H9 (cell line): ENCODE data around the gene IFT122. TPM values are rescaled to one million over a fixed set of nuclear protein-coding genes. Genes with fewer than 3 reads are reported as not detected.

Experiments
- DNase-seq: peaks from one replicate; pipeline ENCODE4 v3.0.0-alpha.2; 2017
- H2AFZ ChIP-seq: one replicate; pipeline ENCODE4 v1.6.1; 2013; ENCODE audit warnings: mild to moderate bottlenecking, low read length, control low read depth, moderate library complexity
- H2AK5ac ChIP-seq: 2 replicates; pipeline ENCODE4 v1.6.1; 2013; ENCODE audit warnings: low read length, control low read depth, mixed read lengths; ENCODE audit not compliant: insufficient read length
- H2BK120ac ChIP-seq: one replicate; pipeline ENCODE4 v1.6.1; 2013; ENCODE audit warnings: low read depth, mild to moderate bottlenecking, low read length, control low read depth, inconsistent platforms; ENCODE audit not compliant: poor library complexity, severe bottlenecking
- H2BK12ac ChIP-seq: 2 replicates; pipeline ENCODE4 v1.6.1; 2013; ENCODE audit warnings: low read length, control low read depth, mixed read lengths, low read depth; ENCODE audit not compliant: insufficient read length
- H2BK15ac ChIP-seq: 2 replicates; pipeline ENCODE4 v1.6.1; 2013; ENCODE audit warnings: low read depth, low read length, control low read depth
- H2BK20ac ChIP-seq: one replicate; pipeline ENCODE4 v1.6.1; 2013; ENCODE audit warnings: low read depth, mild to moderate bottlenecking, low read length, control low read depth, inconsistent platforms; ENCODE audit not compliant: poor library complexity, severe bottlenecking
- H2BK5ac ChIP-seq: 2 replicates; pipeline ENCODE4 v1.6.1; 2013; ENCODE audit warnings: low read length, control low read depth, mixed read lengths; ENCODE audit not compliant: insufficient read length
- H3K14ac ChIP-seq: 2 replicates; pipeline ENCODE4 v1.6.1; 2013; ENCODE audit warnings: low read length, control low read depth; ENCODE audit not compliant: insufficient read depth
- H3K18ac ChIP-seq: 2 replicates; pipeline ENCODE4 v1.6.1; 2013; ENCODE audit warnings: low read depth, mild to moderate bottlenecking, mixed read lengths, low read length, control low read depth; ENCODE audit not compliant: insufficient read length
- H3K23ac ChIP-seq: 2 replicates; pipeline ENCODE4 v1.6.1; 2013; ENCODE audit warnings: low read length, control low read depth, mixed read lengths, low read depth; ENCODE audit not compliant: insufficient read length
- H3K23me2 ChIP-seq: 2 replicates; pipeline ENCODE4 v1.6.1; 2013; ENCODE audit warnings: low read depth, mild to moderate bottlenecking, mixed read lengths, low read length, control low read depth; ENCODE audit not compliant: insufficient read length, poor library complexity, severe bottlenecking
- H3K27ac ChIP-seq: 2 replicates; pipeline ENCODE4 v1.5.1; 2013; ENCODE audit warnings: low read length, control low read depth, mixed read lengths, low read depth; ENCODE audit not compliant: insufficient read length
- H3K27me3 ChIP-seq: 2 replicates; pipeline ENCODE4 v1.6.1; 2013; ENCODE audit warnings: low read length, control low read depth, inconsistent platforms; ENCODE audit not compliant: insufficient read depth
- H3K4ac ChIP-seq: 2 replicates; pipeline ENCODE4 v1.6.1; 2013; ENCODE audit warnings: low read depth, mild to moderate bottlenecking, control low read depth, inconsistent platforms, low read length, moderate library complexity
- H3K4me1 ChIP-seq: 2 replicates; pipeline ENCODE4 v1.6.1; 2013; ENCODE audit warnings: low read length, control low read depth, inconsistent platforms; ENCODE audit not compliant: insufficient read depth
- H3K4me2 ChIP-seq: 2 replicates; pipeline ENCODE4 v1.6.1; 2013; ENCODE audit warnings: low read length, control low read depth, mixed read lengths; ENCODE audit not compliant: insufficient read length, insufficient read depth
- H3K56ac ChIP-seq: 2 replicates; pipeline ENCODE4 v1.6.1; 2013; ENCODE audit warnings: low read depth, mild to moderate bottlenecking, mixed read lengths, low read length, control low read depth; ENCODE audit not compliant: insufficient read length
- H3K79me1 ChIP-seq: 2 replicates; pipeline ENCODE4 v1.6.1; 2013; ENCODE audit warnings: low read depth, mild to moderate bottlenecking, moderate library complexity, low read length, control low read depth, inconsistent platforms; ENCODE audit not compliant: insufficient read depth, poor library complexity, severe bottlenecking
- H3K79me2 ChIP-seq: 2 replicates; pipeline ENCODE4 v1.6.1; 2013; ENCODE audit warnings: low read length, control low read depth, inconsistent platforms; ENCODE audit not compliant: insufficient read depth
- H3K9ac ChIP-seq: 2 replicates; pipeline ENCODE4 v1.6.1; 2013; ENCODE audit warnings: low read length, control low read depth, mixed read lengths; ENCODE audit not compliant: insufficient read length; ENCODE audit errors: extremely low read depth
- H3K9me3 ChIP-seq: one replicate; pipeline ENCODE4 v1.6.1; 2013; ENCODE audit warnings: low read depth, low read length, inconsistent platforms; ENCODE audit not compliant: control insufficient read depth
- H3T11ph ChIP-seq: one replicate; pipeline ENCODE4 v1.6.1; 2013; ENCODE audit warnings: mild to moderate bottlenecking, low read length, control low read depth, inconsistent platforms
- H4K20me1 ChIP-seq: one replicate; pipeline ENCODE4 v1.6.1; 2013; ENCODE audit not compliant: control insufficient read depth, insufficient read length, insufficient read depth
- H4K5ac ChIP-seq: 2 replicates; pipeline ENCODE4 v1.6.1; 2013; ENCODE audit warnings: low read depth, mild to moderate bottlenecking, mixed read lengths, low read length, control low read depth; ENCODE audit not compliant: insufficient read length
- H4K8ac ChIP-seq: replicated peaks from 2 replicates; pipeline ENCODE4 v1.6.1; 2013; ENCODE audit warnings: low read length, control low read depth, mixed read lengths, low read depth; ENCODE audit not compliant: insufficient read length
- H4K91ac ChIP-seq: 2 replicates; pipeline ENCODE4 v1.6.1; 2013; ENCODE audit warnings: low read depth, mild to moderate bottlenecking, moderate library complexity, mixed read lengths, low read length, control low read depth; ENCODE audit not compliant: insufficient read length
- H3K27ac Mint-ChIP-seq, 3 experiments: 2 replicates in 2 of 3; 3 replicates in 1 of 3; pipeline ENCODE4 v1.8.0; 2020 to 2021; ENCODE audit warnings: mixed read lengths in 3 of 3, mild to moderate bottlenecking in 1 of 3, moderate library complexity in 1 of 3
- H3K27me3 Mint-ChIP-seq: 2 replicates; pipeline ENCODE4 v1.8.0; 2021; ENCODE audit warnings: low read depth, mild to moderate bottlenecking, moderate library complexity, mixed read lengths
- H3K36me3 Mint-ChIP-seq, 3 experiments: 2 replicates in 2 of 3; 3 replicates in 1 of 3; pipeline ENCODE4 v1.8.0; 2020 to 2021; ENCODE audit warnings: low read depth in 3 of 3, mixed read lengths in 3 of 3; ENCODE audit not compliant: insufficient read depth in 1 of 3
- H3K4me1 Mint-ChIP-seq, 2 experiments: 2 replicates each; pipeline ENCODE4 v1.8.0; 2020; ENCODE audit warnings: mixed read lengths in 2 of 2
- H3K4me3 Mint-ChIP-seq, 2 experiments: 2 replicates in 1 of 2; 3 replicates in 1 of 2; pipeline ENCODE4 v1.8.0; 2020 to 2021; ENCODE audit warnings: mild to moderate bottlenecking in 2 of 2, mixed read lengths in 2 of 2, moderate library complexity in 1 of 2
- H3K9me3 Mint-ChIP-seq, 2 experiments: 2 replicates in 1 of 2; 3 replicates in 1 of 2; pipeline ENCODE4 v1.8.0; 2020; ENCODE audit warnings: mild to moderate bottlenecking in 2 of 2, mixed read lengths in 2 of 2, moderate library complexity in 1 of 2
- WGBS: extraction: QIAGEN DNeasy Blood & Tissue Kit; methylation state at CpG from one replicate; pipeline ENCODE4 v1.1.7; 2013; ENCODE audit warnings: missing lambda C conversion rate, low lambda C conversion rate, mixed read lengths; ENCODE audit not compliant: insufficient read length; ENCODE audit errors: extremely low coverage; 5-methylcytosine and 5-hydroxymethylcytosine counted together
- total RNA-seq: library from RNA; stranded (reverse); gene quantifications from 2 replicates; pipeline ENCODE4 v1.2.1, GENCODE V29; 2021
- TF ChIP-seq, protein P1 (sequence below): fragments of 200-600 bp; sonication (generic); conservative IDR thresholded peaks from 3 replicates; pipeline ENCODE4 v1.8.0; 2021; ENCODE audit warnings: antibody characterized with exemption, mild to moderate bottlenecking

Gene IFT122
- total RNA-seq, 1 experiment from 2014 or later, result 19.3 TPM

DNA sequence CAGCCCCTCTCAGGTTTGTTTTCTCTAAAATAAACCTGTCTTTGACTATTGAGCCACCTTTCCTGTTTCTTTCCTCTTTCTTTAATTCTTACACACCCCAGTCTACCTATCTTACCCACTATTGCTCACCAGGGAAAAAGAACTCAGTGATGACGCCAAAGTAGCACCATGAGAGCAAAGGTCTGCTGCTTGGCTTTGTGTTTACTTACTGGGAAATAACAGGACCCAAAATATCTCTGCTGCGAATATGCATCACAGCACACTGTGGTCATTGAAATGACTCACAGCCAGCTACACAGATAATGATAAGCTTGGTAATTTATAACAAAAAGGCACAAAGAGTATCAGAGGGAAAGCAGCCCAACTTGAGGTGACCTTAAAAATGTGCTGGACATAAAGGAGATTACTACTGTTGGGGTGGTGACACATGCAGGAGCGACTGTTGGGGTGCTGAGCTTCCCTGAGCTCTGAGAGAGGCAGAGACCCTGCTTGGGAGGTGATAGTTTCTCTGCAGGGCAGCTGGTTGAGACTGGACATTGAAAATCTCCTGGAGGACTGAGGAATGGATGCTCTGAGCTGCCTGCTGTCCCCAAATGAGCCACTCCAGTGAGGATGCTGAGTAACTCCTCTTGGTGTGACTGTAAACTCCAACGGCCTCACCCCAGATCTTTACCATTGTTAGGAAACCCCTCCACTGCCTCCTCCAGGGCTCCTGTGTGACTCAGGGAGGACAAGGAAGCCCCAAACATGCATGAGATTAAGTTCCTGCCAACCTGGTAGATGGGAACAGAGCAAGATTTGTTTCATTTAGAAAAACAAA lies 26.1 kb upstream of the IFT122 start:
- no peak overlapping the region for H2BK120ac ChIP-seq
- H3K4me1 Mint-ChIP-seq, result peaks cover 12 to 14% of the 10 kb centered on the region in 2 experiments; a peak in 3 of 4 replicates
- no peak overlapping the region for H4K8ac ChIP-seq
- H3K79me2 ChIP-seq, result no peaks in the 10 kb centered on the region
- no peak overlapping the region for H4K91ac ChIP-seq
- H2BK12ac ChIP-seq, result no peak overlapping the region
- no peak overlapping the region for H2BK5ac ChIP-seq
- H2AK5ac ChIP-seq, result no peak overlapping the region
- H3K14ac ChIP-seq, result no peak overlapping the region
- H3K23me2 ChIP-seq, result no peaks in the 10 kb centered on the region
- no peak overlapping the region for H2BK20ac ChIP-seq
- H3K27me3 Mint-ChIP-seq, result peaks cover 53% of the 10 kb centered on the region
- no peak overlapping the region for H2BK15ac ChIP-seq
- H3K4ac ChIP-seq, result no peak overlapping the region
- H3K4me3 Mint-ChIP-seq, result no peak overlapping the region
- H3T11ph ChIP-seq, result no peak overlapping the region
- no peaks in the 10 kb centered on the region for H3K9me3 Mint-ChIP-seq
- no peak overlapping the region for H3K27ac ChIP-seq
- no peak overlapping the region for H3K4me2 ChIP-seq
- H4K20me1 ChIP-seq, result no peaks in the 10 kb centered on the region
- no peak overlapping the region for H3K23ac ChIP-seq
- H3K56ac ChIP-seq, result no peak overlapping the region
- H3K79me1 ChIP-seq, result no peaks in the 10 kb centered on the region
- no peak overlapping the region for H4K5ac ChIP-seq
- no peaks in the 10 kb centered on the region for H3K9me3 ChIP-seq
- TF ChIP-seq, protein P1, sequence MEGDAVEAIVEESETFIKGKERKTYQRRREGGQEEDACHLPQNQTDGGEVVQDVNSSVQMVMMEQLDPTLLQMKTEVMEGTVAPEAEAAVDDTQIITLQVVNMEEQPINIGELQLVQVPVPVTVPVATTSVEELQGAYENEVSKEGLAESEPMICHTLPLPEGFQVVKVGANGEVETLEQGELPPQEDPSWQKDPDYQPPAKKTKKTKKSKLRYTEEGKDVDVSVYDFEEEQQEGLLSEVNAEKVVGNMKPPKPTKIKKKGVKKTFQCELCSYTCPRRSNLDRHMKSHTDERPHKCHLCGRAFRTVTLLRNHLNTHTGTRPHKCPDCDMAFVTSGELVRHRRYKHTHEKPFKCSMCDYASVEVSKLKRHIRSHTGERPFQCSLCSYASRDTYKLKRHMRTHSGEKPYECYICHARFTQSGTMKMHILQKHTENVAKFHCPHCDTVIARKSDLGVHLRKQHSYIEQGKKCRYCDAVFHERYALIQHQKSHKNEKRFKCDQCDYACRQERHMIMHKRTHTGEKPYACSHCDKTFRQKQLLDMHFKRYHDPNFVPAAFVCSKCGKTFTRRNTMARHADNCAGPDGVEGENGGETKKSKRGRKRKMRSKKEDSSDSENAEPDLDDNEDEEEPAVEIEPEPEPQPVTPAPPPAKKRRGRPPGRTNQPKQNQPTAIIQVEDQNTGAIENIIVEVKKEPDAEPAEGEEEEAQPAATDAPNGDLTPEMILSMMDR, result no peak
- H3K18ac ChIP-seq, result no peak overlapping the region
- WGBS, result no CpG with 5 or more reads among the region's 4 CpGs
- H3K27ac Mint-ChIP-seq, result no peak overlapping the region; a peak in 1 of 7 replicates
- no peak overlapping the region for H3K9ac ChIP-seq
- 0 out of 2 replicates have a peak, but pooled peaks cover 3% of the 10 kb centered on the region for H3K27me3 ChIP-seq
- no peak overlapping the region for H2AFZ ChIP-seq
- H3K4me1 ChIP-seq, result no peaks in the 10 kb centered on the region
- DNase-seq, result no peak
- no peaks in the 10 kb centered on the region for H3K36me3 Mint-ChIP-seq
